Testis (tissue), 2 donors: ENCODE measurements around the gene CRLF1.

ENCODE experiments used
- CTCF ChIP-seq, 3 experiments: fragments of 450-650 bp in 2 of 3; fragments of 200-600 bp in 1 of 3; sonication (generic) in 1 of 3; IDR thresholded peaks; one replicate each; pipeline ENCODE4 v1.5.1; 2016 to 2019; ENCODE audit warnings: antibody characterized with exemption in 3 of 3, mild to moderate bottlenecking in 2 of 3, moderate library complexity in 1 of 3
- POLR2A ChIP-seq: fragments of 450-650 bp; IDR thresholded peaks from one replicate; pipeline ENCODE4 v1.6.1; 2017; ENCODE audit warnings: antibody characterized with exemption, mild to moderate bottlenecking, moderate library complexity

- TF ChIP-seq CTCF (IDR thresholded peaks at IDR 0.05) (no peak), POLR2A (no peak)
Observed at GRCh38 chr19:18655173-18655844, 48.7 kb upstream of the CRLF1 start.
